Measurements from ENCODE around the gene BAIAP2L2.

- TF ChIP-seq POLR2A (IDR thresholded peaks at IDR 0.05; ENCODE audit: extremely low read depth, insufficient read length) (no peak), CTCF (IDR thresholded peaks at IDR 0.05; ENCODE audit: low read depth, low read length) (no peak), MYC (IDR thresholded peaks at IDR 0.05; ENCODE audit: low read depth, low read length) (no peak)
Measured at GRCh38 chr22:38129021-38129420, 18.5 kb upstream of the BAIAP2L2 start.

Measured in NB4 (cell line).